ENCODE data around the gene MUSK. TPM values are rescaled to one million over a fixed set of nuclear protein-coding genes. Genes with fewer than 3 reads are reported as not detected.
"Not testable (repeated sequence)": the region's sequence is repeated elsewhere in the genome, so short reads cannot be mapped to it uniquely, and the experiment has no call there.

MUSK gene
- total RNA-seq, 1 donor from 2014 or later: not detected

- no peak overlapping the region for H3K4me3 ChIP-seq
- H3K4me1 ChIP-seq: peaks cover 9% of the 10 kb centered on the region
- no peak for DNase-seq (ENCODE audit: extremely low spot score in 2 of 2)
- H3K27ac ChIP-seq: no peak overlapping the region
- no peaks in the 10 kb centered on the region for H3K9me3 ChIP-seq
- intact Hi-C loops (cut with DNase I): no loop called here
- H3K36me3 ChIP-seq: no peaks in the 10 kb centered on the region
- no peaks in the 10 kb centered on the region for H3K27me3 ChIP-seq
- no peak for TF ChIP-seq POLR2AphosphoS5 (IDR thresholded peaks at IDR 0.05; ENCODE audit: insufficient read depth in 1 of 2, low read depth in 1 of 2)
- TF ChIP-seq POLR2A (IDR thresholded peaks at IDR 0.05): no peak
- TF ChIP-seq, protein P1, sequence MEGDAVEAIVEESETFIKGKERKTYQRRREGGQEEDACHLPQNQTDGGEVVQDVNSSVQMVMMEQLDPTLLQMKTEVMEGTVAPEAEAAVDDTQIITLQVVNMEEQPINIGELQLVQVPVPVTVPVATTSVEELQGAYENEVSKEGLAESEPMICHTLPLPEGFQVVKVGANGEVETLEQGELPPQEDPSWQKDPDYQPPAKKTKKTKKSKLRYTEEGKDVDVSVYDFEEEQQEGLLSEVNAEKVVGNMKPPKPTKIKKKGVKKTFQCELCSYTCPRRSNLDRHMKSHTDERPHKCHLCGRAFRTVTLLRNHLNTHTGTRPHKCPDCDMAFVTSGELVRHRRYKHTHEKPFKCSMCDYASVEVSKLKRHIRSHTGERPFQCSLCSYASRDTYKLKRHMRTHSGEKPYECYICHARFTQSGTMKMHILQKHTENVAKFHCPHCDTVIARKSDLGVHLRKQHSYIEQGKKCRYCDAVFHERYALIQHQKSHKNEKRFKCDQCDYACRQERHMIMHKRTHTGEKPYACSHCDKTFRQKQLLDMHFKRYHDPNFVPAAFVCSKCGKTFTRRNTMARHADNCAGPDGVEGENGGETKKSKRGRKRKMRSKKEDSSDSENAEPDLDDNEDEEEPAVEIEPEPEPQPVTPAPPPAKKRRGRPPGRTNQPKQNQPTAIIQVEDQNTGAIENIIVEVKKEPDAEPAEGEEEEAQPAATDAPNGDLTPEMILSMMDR (IDR thresholded peaks at IDR 0.05): no peak
Measured at GRCh38 chr9:110782701-110783100, 114.1 kb downstream of the MUSK start.

GRCh38 chr9:110784309-110784708 lies 115.7 kb downstream of the MUSK start:
- H3K36me3 ChIP-seq: no peaks in the 10 kb centered on the region
- intact Hi-C loops (cut with DNase I): no loop called here

GRCh38 chr9:110785166-110785565 lies 116.6 kb downstream of the MUSK start:
- TF ChIP-seq POLR2AphosphoS5 (IDR thresholded peaks at IDR 0.05; ENCODE audit: insufficient read depth in 1 of 2, low read depth in 1 of 2) (no peak), POLR2A (IDR thresholded peaks at IDR 0.05) (no peak)
- TF ChIP-seq, protein P1 (IDR thresholded peaks at IDR 0.05): no peak
- Histone ChIP-seq H3K36me3 (no peaks in the 10 kb centered on the region), H3K9me3 (no peaks in the 10 kb centered on the region), H3K4me1 (peaks cover 6% of the 10 kb centered on the region), H3K27ac (no peak overlapping the region), H3K4me3 (no peak overlapping the region), H3K27me3 (no peaks in the 10 kb centered on the region)
- intact Hi-C loops (cut with DNase I): no loop called here
- no peak for DNase-seq (ENCODE audit: extremely low spot score in 2 of 2)

More at GRCh38 chr9:110784309-110784708, 115.7 kb downstream of the MUSK start:
- Histone ChIP-seq H3K4me1 (peaks cover 6% of the 10 kb centered on the region), H3K4me3 (no peak overlapping the region), H3K27ac (no peak overlapping the region), H3K9me3 (no peaks in the 10 kb centered on the region), H3K27me3 (no peaks in the 10 kb centered on the region)
- TF ChIP-seq, protein P1 (IDR thresholded peaks at IDR 0.05): no peak
- no peak for TF ChIP-seq POLR2A (IDR thresholded peaks at IDR 0.05)
- no peak for TF ChIP-seq POLR2AphosphoS5 (IDR thresholded peaks at IDR 0.05; ENCODE audit: insufficient read depth in 1 of 2, low read depth in 1 of 2)
- DNase-seq (ENCODE audit: extremely low spot score in 2 of 2): no peak

DNA sequence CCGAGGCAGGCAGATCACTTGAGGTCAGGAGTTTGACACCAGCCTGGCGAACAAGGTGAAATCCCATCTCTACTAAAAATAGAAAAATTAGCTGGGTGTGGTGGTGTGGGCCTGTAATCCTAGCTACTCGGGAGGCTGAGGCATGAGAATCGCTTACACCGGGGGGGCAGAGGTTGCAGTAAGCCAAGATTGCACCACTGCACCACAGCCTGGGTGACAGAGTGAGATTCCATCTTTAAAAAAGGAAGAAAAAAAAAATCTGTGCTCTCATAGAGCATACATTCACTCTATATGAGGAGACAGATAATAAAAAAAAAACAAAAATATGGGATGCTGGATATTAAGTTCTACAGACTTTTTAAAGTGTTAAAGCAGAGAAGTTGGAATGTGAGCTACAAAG lies 119.8 kb downstream of the MUSK start:
- H3K9me3 ChIP-seq; H3K27me3 ChIP-seq; intact Hi-C loops (cut with DNase I); H3K36me3 ChIP-seq; DNase-seq (ENCODE audit: extremely low spot score in 2 of 2); H3K4me3 ChIP-seq; H3K4me1 ChIP-seq; H3K27ac ChIP-seq: not testable (repeated sequence)

GRCh38 chr9:110788871-110789270 lies 120.3 kb downstream of the MUSK start:
- Histone ChIP-seq H3K4me1 (peaks cover 6% of the 10 kb centered on the region), H3K9me3 (no peaks in the 10 kb centered on the region), H3K27me3 (no peaks in the 10 kb centered on the region), H3K4me3 (no peak overlapping the region), H3K27ac (no peak overlapping the region), H3K36me3 (no peaks in the 10 kb centered on the region)
- DNase-seq (ENCODE audit: extremely low spot score in 2 of 2): no peak
- TF ChIP-seq POLR2AphosphoS5 (IDR thresholded peaks at IDR 0.05; ENCODE audit: insufficient read depth in 1 of 2, low read depth in 1 of 2): no peak
- TF ChIP-seq, protein P1 (IDR thresholded peaks at IDR 0.05): no peak
- no peak for TF ChIP-seq POLR2A (IDR thresholded peaks at IDR 0.05)
- intact Hi-C loops (cut with DNase I): no loop called here

GRCh38 chr9:110797611-110798010 lies 129.0 kb downstream of the MUSK start:
- H3K27ac ChIP-seq: no peak overlapping the region
- intact Hi-C loops (cut with DNase I): no loop called here
- H3K9me3 ChIP-seq: no peaks in the 10 kb centered on the region
- no peak for DNase-seq (ENCODE audit: extremely low spot score in 2 of 2)
- no peaks in the 10 kb centered on the region for H3K36me3 ChIP-seq
- H3K4me1 ChIP-seq: no peaks in the 10 kb centered on the region
- H3K4me3 ChIP-seq: no peak overlapping the region
- TF ChIP-seq, protein P1 (IDR thresholded peaks at IDR 0.05): no peak
- no peak for TF ChIP-seq POLR2AphosphoS5 (IDR thresholded peaks at IDR 0.05; ENCODE audit: insufficient read depth in 1 of 2, low read depth in 1 of 2)
- TF ChIP-seq POLR2A (IDR thresholded peaks at IDR 0.05): no peak
- no peaks in the 10 kb centered on the region for H3K27me3 ChIP-seq
